GM10847 (cell line): ENCODE measurements around the gene CGREF1.

Source experiments
- POLR2A ChIP-seq: IDR thresholded peaks from 2 replicates; pipeline ENCODE4 v1.6.1; 2011; ENCODE audit not compliant: insufficient read length; ENCODE audit errors: extremely low read depth

Gene CGREF1

GRCh38 chr2:27054721-27055120 is 64.2 kb downstream of the CGREF1 start:
- TF ChIP-seq POLR2A, result no peak

DNA sequence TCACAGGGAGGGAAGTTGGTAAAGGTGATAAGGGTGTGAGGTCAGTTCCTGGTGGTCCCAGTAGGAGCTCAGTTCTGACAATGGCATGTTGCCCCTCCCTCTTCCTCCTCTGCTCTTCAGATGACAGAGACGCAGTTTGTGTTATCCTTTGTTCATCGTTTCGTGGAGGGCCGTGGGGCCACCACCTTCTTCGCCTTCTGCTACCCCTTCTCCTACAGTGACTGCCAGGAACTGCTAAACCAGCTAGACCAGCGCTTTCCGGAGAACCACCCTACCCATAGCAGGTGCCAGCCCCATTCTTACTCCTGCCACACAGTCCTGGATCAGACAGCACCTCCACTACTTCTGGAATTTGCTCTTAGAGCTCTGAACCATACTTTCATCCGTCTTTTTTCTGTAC is 65.2 kb downstream of the CGREF1 start:
- TF ChIP-seq POLR2A, result no peak

DNA sequence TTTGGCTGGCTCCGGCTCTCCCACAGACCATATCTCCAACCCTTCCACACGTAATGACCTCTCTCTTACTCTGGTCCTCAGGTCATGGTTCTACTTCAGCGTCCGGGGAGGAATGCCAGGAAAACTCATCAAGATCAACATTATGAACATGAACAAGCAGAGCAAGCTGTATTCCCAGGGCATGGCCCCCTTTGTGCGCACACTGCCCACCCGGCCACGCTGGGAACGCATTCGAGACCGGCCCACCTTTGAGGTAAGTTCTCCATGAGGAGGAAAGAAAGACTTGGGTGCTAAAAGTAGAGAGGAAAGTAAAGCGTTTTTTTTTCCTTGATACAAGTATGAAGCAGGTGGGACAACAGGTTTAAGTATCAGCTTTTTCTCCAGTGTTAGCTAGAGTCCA is 65.6 kb downstream of the CGREF1 start:
- TF ChIP-seq POLR2A, result no peak

DNA sequence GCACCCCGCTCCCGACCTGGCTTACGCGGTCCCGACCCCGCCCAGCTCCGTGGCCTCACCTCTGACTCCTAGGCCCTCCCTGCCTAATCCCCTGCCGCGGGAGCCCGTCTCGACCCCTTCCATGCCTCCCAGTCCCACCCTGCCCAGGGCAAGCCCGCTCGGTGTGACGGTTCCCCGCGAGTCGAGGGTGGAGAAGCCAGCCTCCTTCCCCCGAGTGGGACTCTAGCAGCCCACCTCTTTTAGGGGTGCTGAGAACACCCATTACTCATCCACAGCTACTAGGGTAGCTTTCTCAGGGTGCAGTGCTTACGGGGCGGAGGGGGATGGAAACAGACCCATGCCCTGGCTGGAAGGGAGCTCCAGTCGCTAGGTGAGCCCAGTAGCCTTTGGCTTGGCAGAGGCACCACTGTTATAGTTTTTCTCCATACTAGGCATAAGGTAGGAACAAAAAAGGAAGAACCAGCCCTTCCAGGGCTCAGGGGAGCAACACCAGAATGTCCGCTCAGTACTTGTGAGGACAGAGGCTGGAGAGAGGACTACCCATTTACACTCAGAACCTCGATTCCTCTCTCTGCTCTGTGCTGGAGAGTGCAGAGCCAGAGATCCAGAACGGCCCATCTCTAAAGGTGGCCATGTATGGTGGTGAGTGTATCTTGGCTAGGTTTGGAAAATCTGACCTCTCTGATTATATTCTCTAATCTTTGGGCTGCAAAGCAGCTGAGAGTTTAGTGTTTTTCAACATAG is 66.9 kb downstream of the CGREF1 start:
- TF ChIP-seq POLR2A, result no peak

DNA sequence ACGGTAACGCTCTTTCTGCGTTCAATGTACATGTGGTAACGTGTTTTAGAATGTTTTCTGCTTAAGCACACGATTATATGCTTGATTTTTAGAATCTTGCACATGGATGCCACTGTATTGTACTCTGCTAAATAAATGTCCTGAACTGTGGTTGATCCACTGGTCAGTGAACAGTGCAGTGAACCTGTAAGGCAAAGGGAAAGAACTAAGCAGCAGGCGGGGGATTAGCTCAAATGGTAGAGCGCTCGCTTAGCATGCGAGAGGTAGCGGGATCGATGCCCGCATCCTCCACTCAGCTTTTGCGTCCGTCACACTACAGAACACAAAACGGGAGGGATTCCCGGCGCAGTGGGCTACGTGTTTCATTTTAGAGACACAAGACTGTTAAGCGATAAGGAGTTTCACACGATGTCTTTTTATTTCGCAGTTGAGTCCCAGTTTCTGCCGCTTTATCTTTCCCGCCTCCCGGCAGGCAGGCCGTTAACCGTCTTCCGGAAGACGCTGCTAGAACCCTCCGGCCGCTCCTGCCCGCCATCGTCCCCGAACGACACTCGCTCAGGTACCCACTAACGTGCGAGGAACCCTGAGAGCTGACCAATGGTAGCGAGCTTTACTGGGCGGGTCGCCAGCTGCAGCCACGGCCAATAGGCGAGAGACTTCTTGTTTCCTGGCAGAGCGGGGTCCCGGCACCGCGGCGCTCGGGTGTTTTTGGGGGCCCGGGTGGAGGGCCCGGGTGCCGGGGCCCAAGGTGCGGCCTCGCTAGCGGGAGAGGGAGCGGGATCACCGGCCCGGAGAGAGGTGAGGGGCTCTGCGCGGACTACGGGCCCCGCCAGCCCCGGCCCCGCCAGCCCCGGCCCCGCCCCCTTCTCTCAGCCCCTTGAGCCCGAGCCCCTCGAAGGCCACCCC is 67.7 kb downstream of the CGREF1 start, which contains the start of gene AGBL5:
TSS of gene AGBL5 (plus strand) at position 673 of the 906 bp plus-strand sequence. CDS start 1,291 bp downstream, outside the sequence.
- peak; percentile 54 for TF ChIP-seq POLR2A
